Testis (tissue), 2 donors: Measurements from ENCODE around the gene VWA1.

Experiments used
- CTCF ChIP-seq, 3 experiments: fragments of 450-650 bp in 2 of 3; fragments of 200-600 bp in 1 of 3; sonication (generic) in 1 of 3; IDR thresholded peaks; one replicate each; pipeline ENCODE4 v1.5.1; 2016 to 2019; ENCODE audit warnings: antibody characterized with exemption in 3 of 3, mild to moderate bottlenecking in 2 of 3, moderate library complexity in 1 of 3
- POLR2A ChIP-seq: fragments of 450-650 bp; IDR thresholded peaks from one replicate; pipeline ENCODE4 v1.6.1; 2017; ENCODE audit warnings: antibody characterized with exemption, mild to moderate bottlenecking, moderate library complexity

GRCh38 chr1:1398677-1399186 is 36.8 kb upstream of the VWA1 start:
- no peak for TF ChIP-seq CTCF (IDR thresholded peaks at IDR 0.05)
- no peak for TF ChIP-seq POLR2A
